HG03378 (cell line): ENCODE data around the gene TERT.

Experiments
- ATAC-seq: cut with Tn5 transposase; IDR thresholded peaks from one replicate; pipeline ENCODE4 v1.9.1; 2021; ENCODE audit warnings: mild to moderate bottlenecking, moderate library complexity; ENCODE audit not compliant: unreplicated experiment

TERT gene

DNA sequence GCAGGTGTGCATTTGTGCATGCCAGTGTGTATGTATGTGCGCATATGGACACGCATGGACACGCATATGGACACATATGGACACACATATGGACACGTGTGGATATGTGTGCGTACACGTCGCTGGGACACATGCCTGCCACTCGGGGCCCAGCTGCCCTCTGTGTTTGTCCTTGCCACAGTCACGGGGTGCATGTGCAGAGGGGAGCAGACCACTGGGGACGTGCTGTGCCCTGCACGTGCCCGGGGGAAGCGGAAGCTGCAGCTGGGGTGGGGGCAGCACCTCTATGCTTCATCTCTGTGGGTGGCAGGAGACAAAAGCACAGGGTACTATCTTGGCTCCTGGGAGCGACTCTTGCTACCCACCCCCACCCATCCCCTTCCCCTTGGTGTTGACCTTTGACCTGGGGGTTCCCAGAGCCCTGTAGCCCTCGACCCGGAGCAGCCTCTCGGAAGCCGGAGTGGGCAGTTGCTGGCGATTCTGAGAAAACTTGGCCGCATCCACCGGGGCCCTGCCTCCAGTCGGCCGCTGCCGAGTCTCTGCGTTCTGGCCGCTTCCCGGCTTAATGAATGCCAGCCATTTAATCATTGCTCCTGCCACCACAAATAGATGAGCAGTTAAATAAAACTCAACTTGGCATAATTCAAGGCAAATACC lies 72.1 kb downstream of the TERT start:
- ATAC-seq = no peak

DNA sequence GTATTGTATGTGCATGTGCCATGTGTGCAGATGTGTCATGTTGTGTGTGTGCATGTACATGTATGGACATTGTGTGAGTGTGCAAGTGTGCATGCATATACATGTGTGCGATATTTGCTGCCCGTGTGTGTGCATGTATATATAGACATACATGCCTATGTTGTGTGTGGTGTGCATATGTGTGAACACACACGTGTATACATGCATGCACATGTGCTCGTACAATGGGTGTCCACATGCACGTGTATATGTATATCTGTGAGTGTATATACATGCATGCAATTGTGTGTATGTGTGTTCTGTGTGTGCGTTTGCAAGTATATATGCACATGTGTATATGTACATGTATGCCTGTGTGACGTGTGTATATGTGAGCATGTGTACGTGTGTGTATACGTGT lies 72.7 kb downstream of the TERT start:
- no peak for ATAC-seq

DNA sequence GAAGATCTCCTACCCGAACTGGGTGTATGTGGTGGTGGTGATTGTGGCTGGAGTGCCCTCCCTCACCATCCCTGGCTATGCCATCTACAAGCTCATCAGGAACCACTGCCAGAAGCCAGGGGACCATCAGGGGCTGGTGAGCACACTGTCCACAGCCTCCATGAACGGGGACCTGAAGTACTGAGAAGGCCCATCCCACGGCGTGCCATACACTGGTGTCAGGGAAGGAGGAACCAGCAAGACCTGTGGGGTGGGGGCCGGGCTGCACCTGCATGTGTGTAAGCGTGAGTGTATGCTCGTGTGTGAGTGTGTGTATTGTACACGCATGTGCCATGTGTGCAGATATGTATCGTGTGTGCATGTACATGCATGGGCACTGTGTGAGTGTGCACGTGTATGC lies 73.1 kb downstream of the TERT start:
- ATAC-seq = no peak

DNA sequence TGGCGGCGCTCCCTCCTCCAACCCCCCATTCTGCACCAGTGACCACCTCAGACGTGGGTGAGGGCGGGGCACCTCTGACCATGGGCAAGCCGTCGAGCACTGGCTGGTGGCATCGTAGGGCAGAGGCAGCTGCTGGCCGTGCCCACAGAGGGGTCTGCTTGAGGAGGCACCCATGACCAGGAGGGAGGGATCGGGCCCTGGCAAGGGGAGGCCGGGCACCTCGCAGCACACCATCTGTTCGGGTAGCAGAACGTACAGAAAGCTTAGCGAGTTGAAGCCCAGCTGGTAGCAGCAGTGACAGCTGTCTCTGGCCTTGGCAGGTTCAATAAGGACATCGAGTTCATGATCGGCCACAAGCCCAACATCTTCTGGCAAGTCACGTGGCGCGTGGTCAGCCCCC lies 74.0 kb downstream of the TERT start:
- ATAC-seq = no peak

DNA sequence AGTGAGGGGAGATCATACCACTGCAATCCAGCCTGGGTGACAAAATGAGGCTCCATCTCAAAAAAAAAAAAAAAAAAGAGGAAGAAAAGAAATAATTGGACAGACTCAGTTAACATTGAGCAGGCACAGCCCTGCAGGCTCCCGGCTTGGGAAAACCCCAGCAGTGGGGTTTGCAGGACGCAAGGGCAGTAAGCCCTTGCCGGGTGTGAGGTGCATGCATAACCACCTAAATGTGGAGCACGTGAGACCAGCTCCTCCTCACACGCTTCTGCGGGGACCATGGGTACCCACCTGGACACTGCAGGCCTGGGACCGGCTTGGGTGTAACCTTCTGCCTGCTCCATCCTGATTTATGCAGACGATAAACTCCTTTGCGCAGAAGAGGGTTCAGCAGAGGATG lies 74.5 kb downstream of the TERT start:
- ATAC-seq = no peak

DNA sequence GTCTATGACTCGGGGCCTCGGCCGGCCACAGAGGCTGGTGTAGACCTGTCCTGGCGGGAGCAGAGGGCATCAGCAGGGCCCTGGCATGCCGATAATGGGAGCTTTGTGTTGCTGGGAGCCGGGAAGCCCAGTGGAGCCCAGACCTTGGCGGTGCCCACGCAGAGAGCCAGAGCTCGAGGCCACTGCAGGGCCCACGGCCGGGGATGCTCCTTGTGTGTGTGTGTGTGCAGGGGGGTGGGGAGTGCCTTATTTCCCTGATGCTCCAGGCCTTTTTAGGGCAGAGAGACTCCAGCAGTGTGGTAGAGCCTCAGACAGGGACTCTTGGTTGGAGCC lies 75.1 kb downstream of the TERT start:
- no peak for ATAC-seq

DNA sequence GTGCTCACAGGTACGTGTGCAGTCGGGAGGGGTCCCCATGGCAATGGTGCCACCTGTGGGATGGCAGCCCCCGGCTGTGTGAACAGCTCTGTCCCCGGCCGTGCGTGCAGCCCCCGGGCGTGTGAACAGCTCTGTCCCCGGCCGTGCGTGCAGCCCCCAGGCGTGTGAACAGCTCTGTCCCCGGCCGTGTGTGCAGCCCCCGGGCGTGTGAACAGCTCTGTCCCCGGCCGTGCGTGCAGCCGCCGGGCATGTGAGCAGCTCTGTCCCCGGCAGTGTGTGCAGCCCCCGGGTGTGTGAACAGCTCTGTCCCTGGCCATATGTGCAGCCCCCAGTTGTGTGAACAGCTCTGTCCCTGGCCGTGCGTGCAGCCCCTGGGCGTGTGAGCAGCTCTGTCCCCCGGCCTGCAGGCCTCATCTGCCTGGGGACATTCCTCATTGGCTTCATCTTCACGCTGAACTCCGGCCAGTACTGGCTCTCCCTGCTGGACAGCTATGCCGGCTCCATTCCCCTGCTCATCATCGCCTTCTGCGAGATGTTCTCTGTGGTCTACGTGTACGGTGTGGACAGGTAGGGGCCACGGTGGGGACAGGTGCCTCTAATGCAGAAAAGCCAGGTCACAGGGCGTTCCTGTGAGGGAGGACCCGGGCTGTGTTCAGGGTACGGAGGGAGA lies 75.6 kb downstream of the TERT start:
- no peak for ATAC-seq

DNA sequence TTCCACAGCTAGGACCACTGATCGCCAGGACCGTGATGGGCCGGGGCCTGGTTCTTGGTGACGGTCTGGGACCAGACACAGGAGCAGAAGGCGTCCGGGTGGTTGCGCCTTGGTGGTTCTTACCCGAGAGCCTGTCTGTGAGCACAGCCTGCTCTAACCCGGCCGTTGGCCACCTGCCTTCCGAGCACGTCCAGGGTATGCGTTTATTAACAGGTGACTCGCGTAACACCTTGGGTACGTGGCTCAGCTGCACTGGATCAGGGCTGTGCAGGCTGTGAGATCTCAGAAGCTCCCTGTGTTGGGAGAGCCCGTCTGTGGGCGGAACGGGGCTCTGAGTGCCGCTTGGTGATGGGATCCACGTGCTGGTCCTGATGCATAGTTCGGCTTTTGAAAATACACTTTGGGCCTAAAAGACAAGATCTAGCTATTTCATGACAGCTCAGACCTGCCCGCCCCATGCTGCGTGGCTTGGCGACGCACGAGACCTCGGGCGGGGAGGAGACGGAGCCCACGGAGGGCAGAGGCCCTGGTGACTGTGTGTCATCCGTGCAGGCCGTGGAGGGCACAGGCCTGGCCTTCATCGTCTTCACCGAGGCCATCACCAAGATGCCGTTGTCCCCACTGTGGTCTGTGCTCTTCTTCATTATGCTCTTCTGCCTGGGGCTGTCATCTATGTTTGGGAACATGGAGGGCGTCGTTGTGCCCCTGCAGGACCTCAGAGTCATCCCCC lies 76.4 kb downstream of the TERT start:
- ATAC-seq = no peak

DNA sequence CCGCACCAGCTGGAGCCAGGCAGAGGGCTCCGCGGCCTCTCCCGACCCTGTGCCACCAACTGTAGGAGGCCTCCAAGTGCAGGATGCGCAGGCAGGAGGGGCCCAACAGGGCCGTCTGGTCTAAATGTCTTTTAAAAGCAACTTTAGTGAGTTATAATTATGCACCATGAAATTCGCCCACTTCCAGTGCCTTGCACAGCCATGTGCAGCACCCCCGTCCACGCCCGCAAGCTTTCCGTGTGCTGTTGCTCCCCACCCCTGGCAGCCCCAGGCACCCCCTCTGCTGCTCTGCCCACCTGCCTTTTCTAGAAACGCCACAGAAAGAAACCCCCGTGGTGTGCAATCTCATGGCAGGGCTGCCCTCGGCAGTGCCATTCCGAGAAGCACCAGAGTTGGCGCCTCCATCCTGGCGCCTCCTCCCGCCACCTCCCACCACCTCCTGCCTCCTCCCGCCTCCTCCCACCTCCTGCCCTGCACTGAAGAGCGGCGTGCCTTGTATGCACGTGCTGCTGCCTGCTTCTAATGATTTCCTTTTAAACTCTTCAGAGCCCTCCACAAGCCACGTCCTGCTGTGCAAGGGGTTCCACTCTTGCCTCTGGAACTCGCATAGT lies 77.2 kb downstream of the TERT start:
- no peak for ATAC-seq

DNA sequence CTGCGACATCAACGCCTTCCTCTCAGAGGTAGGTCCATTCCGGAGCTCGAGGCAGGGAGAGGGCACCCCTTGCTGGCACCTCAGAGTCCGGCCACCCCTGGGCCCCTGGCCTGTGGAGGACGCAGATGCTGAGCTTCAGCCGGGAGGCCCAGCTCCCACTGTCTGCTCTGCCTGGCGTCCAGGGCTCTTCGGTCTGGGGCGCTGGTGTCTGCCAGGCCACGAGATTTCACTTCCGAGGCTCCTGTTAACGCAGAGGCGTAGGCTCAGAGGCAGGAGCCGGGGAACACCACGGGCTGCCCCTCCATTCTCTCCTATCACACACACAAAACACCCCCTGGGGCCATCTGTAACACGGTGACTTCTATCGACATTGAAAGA lies 78.0 kb downstream of the TERT start:
- no peak for ATAC-seq

DNA sequence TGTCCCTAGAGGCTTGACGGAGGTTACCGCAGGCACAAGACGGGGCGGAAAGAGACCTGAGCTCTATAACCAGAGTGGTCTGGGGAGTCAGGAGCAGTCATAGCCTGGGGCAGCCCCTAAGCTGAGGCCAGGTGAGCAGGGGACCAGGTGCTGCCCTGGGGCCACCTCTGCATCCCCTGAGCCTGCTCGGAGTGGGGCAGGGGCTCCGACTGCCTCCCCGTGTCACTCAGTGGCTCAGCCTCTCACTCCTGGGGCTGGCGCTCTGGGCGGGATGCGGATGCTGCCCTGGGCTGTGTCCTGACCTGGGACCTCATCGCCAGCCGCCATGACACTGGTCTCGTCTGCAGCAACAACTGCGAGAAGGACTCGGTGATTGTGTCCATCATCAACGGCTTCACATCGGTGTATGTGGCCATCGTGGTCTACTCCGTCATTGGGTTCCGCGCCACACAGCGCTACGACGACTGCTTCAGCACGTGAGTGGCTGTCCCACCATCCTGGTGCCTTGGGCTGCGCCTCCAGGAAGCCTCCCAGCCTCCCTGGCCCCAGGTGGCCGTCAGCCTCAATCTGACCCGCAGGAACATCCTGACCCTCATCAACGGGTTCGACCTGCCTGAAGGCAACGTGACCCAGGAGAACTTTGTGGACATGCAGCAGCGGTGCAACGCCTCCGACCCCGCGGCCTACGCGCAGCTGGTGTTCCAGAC lies 78.5 kb downstream of the TERT start:
- ATAC-seq = no peak

DNA sequence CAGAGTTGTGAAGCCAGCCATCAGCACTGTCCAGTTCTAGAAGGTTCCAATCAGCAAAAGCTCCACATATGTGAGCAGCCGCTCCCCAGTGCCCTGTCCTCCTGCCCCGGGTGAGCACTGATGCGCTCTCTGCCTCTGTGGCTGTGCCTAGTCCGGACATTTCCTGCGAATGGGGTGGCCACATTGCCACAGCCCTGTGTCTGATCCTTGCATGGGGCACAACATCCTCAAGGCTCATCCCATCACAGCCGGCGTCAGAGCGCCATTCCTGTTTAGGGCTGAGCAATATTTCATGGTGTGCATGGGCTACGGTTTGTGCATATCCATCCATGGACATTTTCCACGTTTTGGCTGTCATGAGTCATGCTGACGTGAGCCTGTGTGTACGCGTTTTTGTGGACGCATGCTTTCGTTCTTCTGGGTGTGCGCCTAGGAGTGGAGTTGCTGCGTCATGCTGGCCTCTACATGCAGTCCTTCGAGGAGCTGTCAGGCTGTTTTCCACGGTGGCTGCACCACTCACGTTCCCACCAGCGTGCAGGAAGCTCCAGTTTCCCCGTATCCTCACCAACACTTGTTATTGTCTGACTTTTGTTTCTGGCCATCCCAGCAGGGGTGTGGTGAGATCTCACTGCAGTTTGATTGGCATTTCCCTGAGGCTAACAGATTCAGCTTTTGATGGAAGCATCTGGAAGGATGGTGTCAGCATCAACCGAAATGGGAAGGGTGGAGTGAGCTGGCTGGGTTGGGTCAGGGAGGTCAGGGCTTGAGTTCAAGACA lies 79.4 kb downstream of the TERT start:
- ATAC-seq = no peak

DNA sequence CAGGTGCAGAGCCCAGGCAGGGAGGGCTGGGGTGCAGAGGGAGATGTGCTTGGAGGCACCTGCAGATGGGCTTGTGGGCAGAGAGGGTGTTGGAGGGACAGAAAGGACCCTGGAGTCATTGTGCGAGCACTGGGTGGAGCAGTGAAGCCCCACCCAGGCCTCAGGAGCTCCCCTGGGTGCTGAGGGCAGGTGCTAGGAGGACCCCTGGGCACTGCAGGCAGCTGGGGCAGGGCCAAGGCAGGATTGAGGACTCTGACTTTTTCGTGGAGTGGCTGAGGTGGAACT lies 80.0 kb downstream of the TERT start:
- ATAC-seq = no peak

DNA sequence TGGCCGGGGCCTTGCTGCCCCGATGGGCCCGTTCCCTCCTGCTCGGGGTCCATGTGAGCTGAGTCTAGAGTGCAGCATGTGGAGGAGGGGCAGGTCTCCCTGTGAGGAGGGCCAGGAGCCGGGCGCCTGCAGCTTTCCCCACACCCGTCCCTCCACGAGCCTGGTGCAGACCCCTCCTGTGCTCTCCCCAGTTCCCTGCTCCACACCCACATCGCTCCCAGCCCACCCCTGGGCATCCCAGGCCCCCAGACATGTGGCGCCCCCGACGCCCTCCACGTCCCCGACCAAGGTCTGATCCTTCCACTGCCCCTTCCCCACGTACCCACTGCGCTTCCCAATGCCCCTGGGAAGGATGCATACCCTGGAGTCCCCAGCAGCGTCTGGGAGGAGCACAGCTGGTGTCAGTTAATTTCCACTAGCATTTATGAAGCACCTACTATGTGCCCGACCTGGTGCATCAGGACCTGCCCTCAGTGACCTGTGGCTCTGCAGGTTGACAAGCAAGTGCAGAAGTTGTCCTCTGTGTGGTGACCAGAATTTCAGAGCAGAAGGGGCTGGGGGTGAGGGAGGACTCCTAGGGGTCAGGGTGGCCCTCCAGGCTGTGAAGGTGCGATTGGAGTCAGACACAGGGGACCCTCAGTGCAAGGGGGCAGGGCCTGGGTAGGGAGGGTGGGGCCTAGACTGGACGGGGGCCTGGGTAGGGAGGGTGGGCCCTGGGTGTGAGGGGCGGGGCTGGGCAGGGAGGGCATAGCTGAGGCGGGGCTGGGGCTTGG lies 80.5 kb downstream of the TERT start:
- ATAC-seq = no peak

DNA sequence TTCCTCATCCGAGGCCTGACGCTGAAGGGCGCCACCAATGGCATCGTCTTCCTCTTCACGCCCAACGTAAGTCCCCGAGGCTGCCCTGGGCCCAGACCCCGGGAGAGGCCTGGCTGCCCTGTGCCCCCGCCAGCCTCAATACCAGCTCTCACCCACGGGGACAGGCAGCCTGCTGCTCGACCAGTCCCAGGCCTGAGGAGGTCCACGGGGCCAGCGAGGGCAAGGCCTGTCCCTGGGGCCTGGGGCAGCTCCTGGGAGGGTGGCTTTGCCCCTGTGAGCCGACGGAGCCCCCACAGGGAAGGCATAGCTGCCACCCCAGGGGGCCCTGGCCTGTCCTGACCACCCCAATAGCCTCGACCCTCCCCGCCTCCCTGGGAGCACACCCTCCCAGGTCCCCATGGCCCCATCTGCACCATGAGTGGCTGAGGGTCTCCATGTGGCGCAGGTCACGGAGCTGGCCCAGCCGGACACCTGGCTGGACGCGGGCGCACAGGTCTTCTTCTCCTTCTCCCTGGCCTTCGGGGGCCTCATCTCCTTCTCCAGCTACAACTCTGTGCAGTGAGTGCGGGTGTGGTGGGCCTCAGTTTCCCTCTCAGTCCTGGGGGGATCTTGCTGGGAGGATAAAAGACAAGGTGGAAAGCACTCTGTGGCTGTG lies 81.2 kb downstream of the TERT start:
- no peak for ATAC-seq

DNA sequence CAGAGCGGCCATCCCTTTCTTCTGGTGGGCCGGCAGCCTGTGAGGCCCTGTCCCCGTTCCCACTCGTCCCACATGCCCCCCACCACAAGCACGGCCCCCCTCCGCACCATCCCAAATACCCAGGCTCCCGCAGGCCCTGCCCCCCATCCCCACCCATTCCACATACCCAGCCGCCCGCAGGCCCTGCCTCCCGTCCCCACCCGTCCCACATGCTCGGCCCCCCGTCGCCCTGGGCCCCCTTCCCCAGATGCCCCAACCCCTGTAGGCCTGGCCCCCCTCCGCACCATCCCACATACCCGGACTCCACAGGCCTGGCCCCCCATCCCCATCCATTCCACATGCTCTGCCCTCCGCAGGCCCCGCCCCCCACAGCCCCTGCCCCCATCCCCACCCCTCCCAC lies 82.0 kb downstream of the TERT start:
- ATAC-seq = no peak

DNA sequence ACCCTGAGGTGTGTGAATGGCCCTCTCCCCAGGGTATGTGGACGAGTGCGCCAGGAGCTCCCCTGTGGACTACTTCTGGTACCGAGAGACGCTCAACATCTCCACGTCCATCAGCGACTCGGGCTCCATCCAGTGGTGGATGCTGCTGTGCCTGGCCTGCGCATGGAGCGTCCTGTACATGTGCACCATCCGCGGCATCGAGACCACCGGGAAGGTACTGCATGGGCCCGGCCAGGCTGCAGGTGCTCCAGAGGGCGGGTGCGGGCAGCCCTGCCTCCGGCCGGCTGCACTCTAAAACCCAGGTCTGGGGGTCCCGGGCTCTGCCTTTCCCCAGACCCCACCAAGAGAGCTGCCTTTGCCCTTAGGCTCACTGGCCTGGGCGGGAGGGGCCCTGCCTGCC lies 82.6 kb downstream of the TERT start:
- no peak for ATAC-seq

DNA sequence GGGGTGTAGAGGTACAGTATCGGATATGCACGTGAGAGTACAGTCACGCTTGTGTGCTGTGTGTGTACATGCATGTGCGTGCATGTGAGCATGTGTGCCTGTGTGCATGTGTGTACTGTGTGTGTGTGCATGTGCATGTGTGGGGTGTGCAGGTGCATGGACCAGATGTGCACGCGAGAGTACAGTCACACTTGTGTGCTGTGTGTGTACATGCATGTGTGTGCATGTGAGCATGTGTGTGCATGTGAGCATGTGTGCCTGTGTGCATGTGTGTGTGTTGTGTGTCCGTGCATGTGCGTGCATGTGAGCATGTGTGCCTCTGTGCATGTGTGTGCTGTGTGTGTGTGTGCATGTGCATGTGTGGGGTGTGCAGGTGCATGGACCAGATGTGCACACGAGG lies 83.2 kb downstream of the TERT start:
- ATAC-seq = no peak

DNA sequence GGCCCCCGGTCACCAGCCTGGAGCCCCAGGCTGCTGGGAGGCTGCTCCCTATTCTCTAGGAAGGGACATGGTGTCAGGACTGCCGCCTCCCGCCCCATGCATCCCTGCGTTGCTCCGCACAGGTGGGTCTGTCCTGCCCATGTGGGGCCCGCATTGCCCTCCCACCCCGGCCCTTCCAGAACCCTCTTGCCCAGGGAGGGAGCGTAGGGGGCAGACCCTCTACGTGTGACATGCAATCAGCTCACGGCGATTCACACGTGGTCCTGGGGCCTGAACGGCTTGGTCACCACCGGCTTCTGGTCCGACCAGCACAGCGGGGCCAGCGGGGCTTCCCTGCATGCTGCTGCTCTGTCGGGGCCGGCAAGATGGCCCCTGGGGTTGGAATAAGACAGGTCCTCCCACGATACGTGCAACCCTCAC lies 84.0 kb downstream of the TERT start:
- ATAC-seq = no peak
